ENCODE measurements around the gene CDK18.

Gene CDK18

GRCh38 chr1:205577874-205578658 lies 73.6 kb downstream of the CDK18 start:
- no peaks in the 10 kb centered on the region for H3K9me3 ChIP-seq (replicated peaks in 1 of 11)
- H3K27me3 ChIP-seq, result 0 out of 22 replicates have a peak, but pooled peaks cover 0 to 4% (median 0%) of the 10 kb centered on the region in 11 experiments
- no peak for TF ChIP-seq Cebpa-rat (IDR thresholded peaks at IDR 0.05)
- no peak overlapping the region for H3K4me2 ChIP-seq
- H3K36me3 ChIP-seq, result no peaks in the 10 kb centered on the region
- no peak overlapping the region for H3K27ac ChIP-seq
- peaks cover 0 to 10% (median 0%) of the 10 kb centered on the region in 11 experiments; a peak in 2 of 22 replicates for H4K20me1 ChIP-seq
- H3K9ac ChIP-seq, result no peak overlapping the region
- H3K4me3 ChIP-seq, result no peak overlapping the region
- peaks cover 13 to 16% (median 15%) of the 10 kb centered on the region in 10 experiments for H3K4me1 ChIP-seq

- H3K27me3 ChIP-seq, result 0 out of 22 replicates have a peak, but pooled peaks cover 0 to 4% (median 0%) of the 10 kb centered on the region in 11 experiments
- TF ChIP-seq Cebpa-rat (IDR thresholded peaks at IDR 0.05), result no peak
- H3K9me3 ChIP-seq (replicated peaks in 1 of 11), result no peaks in the 10 kb centered on the region
- no peaks in the 10 kb centered on the region for H3K36me3 ChIP-seq
- H4K20me1 ChIP-seq, result peaks cover 0 to 10% (median 0%) of the 10 kb centered on the region in 11 experiments; a peak in 2 of 22 replicates
- H3K4me3 ChIP-seq, result no peak overlapping the region
- peaks cover 17 to 25% (median 23%) of the 10 kb centered on the region in 10 experiments for H3K4me1 ChIP-seq
- no peak overlapping the region for H3K27ac ChIP-seq
- no peak overlapping the region for H3K4me2 ChIP-seq
- H3K9ac ChIP-seq, result no peak overlapping the region
Measured at GRCh38 chr1:205578780-205579571, 74.5 kb downstream of the CDK18 start.

GRCh38 chr1:205579711-205580110 lies 75.2 kb downstream of the CDK18 start:
- TF ChIP-seq Cebpa-rat (IDR thresholded peaks at IDR 0.05), result no peak
- Histone ChIP-seq H3K36me3 (no peaks in the 10 kb centered on the region), H3K9ac (no peak overlapping the region), H3K4me1 (peaks cover 17 to 26% (median 23%) of the 10 kb centered on the region in 10 experiments), H3K9me3 (replicated peaks in 1 of 11) (no peaks in the 10 kb centered on the region), H3K4me2 (no peak overlapping the region), H3K27ac (no peak overlapping the region), H3K4me3 (no peak overlapping the region), H3K27me3 (0 out of 22 replicates have a peak, but pooled peaks cover 0 to 4% (median 0%) of the 10 kb centered on the region in 11 experiments), H4K20me1 (peaks cover 0 to 9% (median 0%) of the 10 kb centered on the region in 11 experiments; a peak in 2 of 22 replicates)

- Histone ChIP-seq H3K9me3 (replicated peaks in 1 of 11) (no peaks in the 10 kb centered on the region), H3K27ac (no peak overlapping the region), H3K27me3 (0 out of 22 replicates have a peak, but pooled peaks cover 0 to 4% (median 0%) of the 10 kb centered on the region in 11 experiments)
Measured at GRCh38 chr1:205580140-205580922, 75.9 kb downstream of the CDK18 start.

GRCh38 chr1:205580923-205581180 lies 76.4 kb downstream of the CDK18 start:
- H3K4me2 ChIP-seq, result no peak overlapping the region
- peaks cover 17 to 26% (median 24%) of the 10 kb centered on the region in 10 experiments for H3K4me1 ChIP-seq
- no peak overlapping the region for H3K27ac ChIP-seq
- no peaks in the 10 kb centered on the region for H3K36me3 ChIP-seq
- no peak for TF ChIP-seq Cebpa-rat (IDR thresholded peaks at IDR 0.05)
- H4K20me1 ChIP-seq, result peaks cover 0 to 3% (median 0%) of the 10 kb centered on the region in 11 experiments; a peak in 1 of 22 replicates
- no peak overlapping the region for H3K9ac ChIP-seq
- no peaks in the 10 kb centered on the region for H3K9me3 ChIP-seq (replicated peaks in 1 of 11)
- no peak overlapping the region for H3K4me3 ChIP-seq
- 0 out of 22 replicates have a peak, but pooled peaks cover 0 to 4% (median 0%) of the 10 kb centered on the region in 11 experiments for H3K27me3 ChIP-seq

More at GRCh38 chr1:205580140-205580922, 75.9 kb downstream of the CDK18 start:
- H3K36me3 ChIP-seq, result no peaks in the 10 kb centered on the region
- H3K4me3 ChIP-seq, result no peak overlapping the region
- no peak overlapping the region for H3K9ac ChIP-seq
- peaks cover 0 to 3% (median 0%) of the 10 kb centered on the region in 11 experiments; a peak in 1 of 22 replicates for H4K20me1 ChIP-seq
- H3K4me2 ChIP-seq, result no peak overlapping the region
- H3K4me1 ChIP-seq, result peaks cover 17 to 26% (median 23%) of the 10 kb centered on the region in 10 experiments
- no peak for TF ChIP-seq Cebpa-rat (IDR thresholded peaks at IDR 0.05)

GRCh38 chr1:205581321-205581980 lies 77.0 kb downstream of the CDK18 start:
- H3K27me3 ChIP-seq, result 0 out of 22 replicates have a peak, but pooled peaks cover 0 to 4% (median 0%) of the 10 kb centered on the region in 11 experiments
- peak overlapping the region in 10 of 11 experiments; percentile 60 to 86 (median 70); a peak in 19 of 22 replicates for H3K4me2 ChIP-seq
- no peaks in the 10 kb centered on the region for H3K36me3 ChIP-seq
- H4K20me1 ChIP-seq, result peaks cover 0 to 3% (median 0%) of the 10 kb centered on the region in 11 experiments; a peak in 1 of 22 replicates
- peaks cover 17 to 26% (median 24%) of the 10 kb centered on the region in 10 experiments for H3K4me1 ChIP-seq
- peak overlapping the region in 5 of 11 experiments; percentile 33 to 69 (median 66); a peak in 4 of 22 replicates for H3K27ac ChIP-seq
- no peak overlapping the region for H3K4me3 ChIP-seq
- 0 out of 22 replicates have a peak overlapping the region, but pooled peaks of 1 of the 11 experiments have one; percentile 61 for H3K9ac ChIP-seq
- no peak for TF ChIP-seq Cebpa-rat (IDR thresholded peaks at IDR 0.05)
- no peaks in the 10 kb centered on the region for H3K9me3 ChIP-seq (replicated peaks in 1 of 11)

- Histone ChIP-seq H3K9ac (peak overlapping the region in 6 of 11 experiments; percentile 11 to 61 (median 36); a peak in 6 of 22 replicates), H3K4me1 (peaks cover 17 to 26% (median 24%) of the 10 kb centered on the region in 10 experiments), H3K4me2 (peak overlapping the region; percentile 59 to 86 (median 70)), H3K4me3 (no peak overlapping the region), H3K27me3 (0 out of 22 replicates have a peak, but pooled peaks cover 0 to under 1% (median 0%) of the 10 kb centered on the region in 11 experiments), H3K9me3 (replicated peaks in 1 of 11) (no peaks in the 10 kb centered on the region), H4K20me1 (peaks cover 0 to 3% (median 0%) of the 10 kb centered on the region in 11 experiments; a peak in 1 of 22 replicates), H3K27ac (peak overlapping the region in 7 of 11 experiments; percentile 4 to 69 (median 51); a peak in 11 of 22 replicates), H3K36me3 (no peaks in the 10 kb centered on the region)
- no peak for TF ChIP-seq Cebpa-rat (IDR thresholded peaks at IDR 0.05)
Measured at GRCh38 chr1:205582046-205582445, 77.6 kb downstream of the CDK18 start.
